SH-SY5Y (cell line): ENCODE measurements around the gene SLC4A1.

Experiments
- GATA2 ChIP-seq: IDR thresholded peaks from 2 replicates; pipeline ENCODE4 v1.6.1; 2011; ENCODE audit warnings: mild to moderate bottlenecking, low read depth, low read length
- GATA3 ChIP-seq: IDR thresholded peaks from 2 replicates; pipeline ENCODE4 v1.6.1; 2011; ENCODE audit warnings: low read depth, mild to moderate bottlenecking, low read length, moderate library complexity

SLC4A1 gene

DNA sequence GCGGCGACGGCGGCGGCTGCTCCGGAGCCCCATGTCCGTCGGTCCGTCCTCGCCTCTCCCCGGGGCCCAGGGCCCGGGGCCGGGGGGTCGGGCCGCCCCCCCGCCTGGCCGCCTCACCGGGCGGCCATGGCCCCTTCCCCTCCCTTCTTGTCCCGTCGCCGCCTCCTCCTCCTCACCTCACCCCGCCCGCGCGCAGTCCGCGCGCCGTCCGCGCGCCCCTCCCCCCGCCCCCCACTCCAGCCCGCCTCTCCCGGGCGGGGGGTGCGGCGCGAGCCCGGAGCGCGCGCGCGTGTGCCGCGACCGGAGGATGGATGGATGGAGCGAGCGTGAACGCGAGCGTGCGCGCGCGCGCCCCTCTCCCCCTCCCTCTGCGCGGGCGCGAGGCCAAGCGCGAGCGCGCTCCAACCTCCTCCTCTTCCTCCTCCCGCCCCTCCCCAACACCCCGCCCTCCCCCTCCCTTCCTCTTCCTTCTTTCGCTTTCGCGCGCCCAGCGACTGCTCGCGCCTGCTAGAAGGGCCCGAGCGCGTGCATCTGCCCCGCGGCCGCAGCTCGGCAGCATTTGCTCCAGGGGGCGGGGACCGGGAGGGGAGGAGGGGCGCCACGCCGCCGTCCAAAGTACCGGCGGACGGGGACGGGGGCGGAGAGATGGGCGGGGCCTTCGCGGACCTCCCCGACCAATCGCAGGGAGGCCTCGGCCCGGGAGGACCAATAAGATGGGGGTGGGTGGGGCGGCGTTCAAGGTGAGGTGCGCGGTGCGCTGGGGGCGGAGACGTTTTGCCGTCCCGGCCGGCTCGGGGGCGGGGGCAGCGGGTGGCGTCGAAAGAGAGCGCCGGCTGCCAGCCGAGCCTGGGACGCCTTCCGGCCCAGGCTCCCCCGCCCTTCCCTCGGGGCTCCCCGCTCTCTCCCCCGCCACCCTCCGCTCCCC, 68.1 kb downstream of the SLC4A1 start, which contains the start of gene ATXN7L3:
TSS of gene ATXN7L3 (minus strand) at position 332 of the 925 bp plus-strand sequence. CDS start 1,814 bp downstream, outside the sequence.
- TF ChIP-seq GATA3, result no peak

DNA sequence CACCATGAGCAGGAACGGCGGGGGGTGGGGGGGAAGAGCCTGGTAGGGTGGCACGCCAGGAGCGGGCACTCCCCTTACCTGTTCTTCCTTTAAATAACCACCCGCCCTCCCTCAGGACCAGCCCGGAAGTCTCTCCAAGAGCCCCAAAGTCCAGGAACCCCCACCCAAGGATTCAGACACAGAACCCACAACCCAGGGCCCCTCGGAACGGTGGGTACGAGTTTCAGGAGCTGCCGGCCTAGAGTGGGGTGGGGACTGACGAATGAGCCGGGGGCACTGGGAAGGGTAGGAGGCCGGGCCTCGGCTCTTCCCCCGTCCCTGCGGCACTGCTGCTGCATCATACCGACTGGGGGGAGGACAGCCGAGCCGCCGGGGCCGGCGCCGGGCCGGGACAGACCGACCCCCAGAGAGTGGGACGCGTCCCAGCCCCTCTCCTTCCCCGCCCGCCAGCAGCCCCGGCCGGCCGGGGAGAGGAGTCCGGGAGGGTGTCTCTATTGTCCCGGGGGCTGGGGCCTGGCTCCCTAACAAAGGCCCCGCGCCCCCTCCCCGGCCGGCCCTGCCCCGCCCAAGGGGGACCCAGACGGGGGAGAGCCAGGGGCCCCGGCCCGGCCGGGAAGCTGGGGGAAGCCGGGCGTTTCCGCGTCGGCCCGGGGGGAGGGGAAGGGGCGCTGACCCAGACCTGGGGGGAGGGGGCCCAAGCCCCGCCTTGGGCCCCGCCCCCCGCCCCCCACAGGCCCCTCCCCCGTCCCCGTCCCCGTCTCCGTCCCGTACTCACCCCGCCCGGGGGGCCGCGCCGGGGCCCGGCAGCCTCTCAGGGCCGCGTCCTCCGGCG, 69.0 kb downstream of the SLC4A1 start:
- TF ChIP-seq GATA2 (no peak), GATA3 (no peak)
